ENCODE data around the gene SIPA1L3. TPM values are rescaled to one million over a fixed set of nuclear protein-coding genes. Genes with fewer than 3 reads are reported as not detected.

SIPA1L3 gene
- total RNA-seq, 1 experiment from 2014 or later = 36.0 TPM

DNA sequence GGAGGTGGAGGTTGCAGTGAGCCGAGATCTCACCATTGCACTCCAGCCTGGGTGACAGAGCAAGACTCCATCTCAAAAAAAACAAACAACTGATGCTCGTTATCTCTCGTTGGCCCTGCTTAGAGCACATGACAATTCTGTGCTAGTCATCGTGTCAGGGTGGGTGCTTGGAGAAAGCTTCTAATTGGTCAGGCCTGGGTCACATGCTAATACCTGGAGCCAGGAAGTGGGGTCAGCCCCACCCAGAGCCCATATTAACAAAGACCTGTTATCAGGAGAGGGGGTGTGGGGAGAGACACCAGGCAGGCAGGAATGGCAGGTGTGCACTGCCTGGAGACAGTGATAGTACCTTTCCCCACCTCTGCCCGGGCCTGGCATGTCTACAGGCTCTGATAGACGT, 232.1 kb downstream of the SIPA1L3 start:
- Mint-ChIP-seq H3K27me3 (ENCODE audit: insufficient read depth, unreplicated experiment) (no peaks in the 10 kb centered on the region), H3K27ac (ENCODE audit: low read depth, unreplicated experiment) (no peak overlapping the region), H3K9me3 (ENCODE audit: unreplicated experiment) (no peaks in the 10 kb centered on the region), H3K4me3 (ENCODE audit: unreplicated experiment) (no peak overlapping the region), H3K4me1 (ENCODE audit: insufficient read depth, unreplicated experiment) (peaks cover 15% of the 10 kb centered on the region), H3K36me3 (ENCODE audit: insufficient read depth, unreplicated experiment) (peaks cover 9% of the 10 kb centered on the region)
- POLR2A ChIA-PET = no interaction called here
- CTCF ChIA-PET = interaction anchor here (0.6 kb wide), 1 partner anchor 104 kb away, joined by 5 read pairs; no protein-coding TSS in a partner anchor
- no peak for DNase-seq (ENCODE audit: unreplicated experiment)
- no TSS peak for BruUV-seq (replicated peaks)
- TF ChIP-seq, protein P1, sequence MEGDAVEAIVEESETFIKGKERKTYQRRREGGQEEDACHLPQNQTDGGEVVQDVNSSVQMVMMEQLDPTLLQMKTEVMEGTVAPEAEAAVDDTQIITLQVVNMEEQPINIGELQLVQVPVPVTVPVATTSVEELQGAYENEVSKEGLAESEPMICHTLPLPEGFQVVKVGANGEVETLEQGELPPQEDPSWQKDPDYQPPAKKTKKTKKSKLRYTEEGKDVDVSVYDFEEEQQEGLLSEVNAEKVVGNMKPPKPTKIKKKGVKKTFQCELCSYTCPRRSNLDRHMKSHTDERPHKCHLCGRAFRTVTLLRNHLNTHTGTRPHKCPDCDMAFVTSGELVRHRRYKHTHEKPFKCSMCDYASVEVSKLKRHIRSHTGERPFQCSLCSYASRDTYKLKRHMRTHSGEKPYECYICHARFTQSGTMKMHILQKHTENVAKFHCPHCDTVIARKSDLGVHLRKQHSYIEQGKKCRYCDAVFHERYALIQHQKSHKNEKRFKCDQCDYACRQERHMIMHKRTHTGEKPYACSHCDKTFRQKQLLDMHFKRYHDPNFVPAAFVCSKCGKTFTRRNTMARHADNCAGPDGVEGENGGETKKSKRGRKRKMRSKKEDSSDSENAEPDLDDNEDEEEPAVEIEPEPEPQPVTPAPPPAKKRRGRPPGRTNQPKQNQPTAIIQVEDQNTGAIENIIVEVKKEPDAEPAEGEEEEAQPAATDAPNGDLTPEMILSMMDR (IDR thresholded peaks at IDR 0.05; ENCODE audit: unreplicated experiment) = no peak
- intact Hi-C loops (cut with micrococcal nuclease) = no loop called here

DNA sequence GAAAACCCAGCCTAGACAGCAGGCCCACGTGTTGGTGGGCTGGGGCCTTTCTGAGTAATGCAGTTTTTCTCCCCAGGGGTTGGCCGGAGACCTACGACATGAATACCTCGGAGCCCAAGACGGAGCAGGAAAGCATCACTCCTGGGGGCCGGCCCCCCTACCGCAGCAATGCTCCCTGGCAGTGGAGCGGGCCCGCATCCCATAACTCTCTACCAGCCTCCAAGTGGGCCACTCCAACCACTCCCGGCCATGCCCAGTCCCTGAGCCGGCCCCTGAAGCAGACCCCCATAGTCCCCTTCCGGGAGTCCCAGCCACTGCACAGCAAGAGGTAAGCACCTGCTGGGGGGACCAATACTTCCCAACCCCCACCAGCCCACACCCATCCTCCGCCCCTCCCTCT, 234.1 kb downstream of the SIPA1L3 start:
- ChIA-PET CTCF (interaction anchor here (0.7 to 2.1 kb wide), 5 partner anchors 10 to 796 kb away, joined by 4 to 9 read pairs (median 5); no protein-coding TSS in a partner anchor), POLR2A (interaction anchor here (0.6 kb wide), 1 partner anchor 393 kb away, joined by 3 read pairs; no protein-coding TSS in a partner anchor)
- intact Hi-C loops (cut with micrococcal nuclease) = loop anchor here (5.0 kb wide), 1 partner anchor 91 kb away; no protein-coding TSS in a partner anchor
- TF ChIP-seq, protein P1 (IDR thresholded peaks at IDR 0.05; ENCODE audit: unreplicated experiment) = no peak
- H3K36me3 Mint-ChIP-seq (ENCODE audit: insufficient read depth, unreplicated experiment) = peaks cover 13% of the 10 kb centered on the region
- no peak overlapping the region for H3K4me3 Mint-ChIP-seq (ENCODE audit: unreplicated experiment)
- peaks cover 17% of the 10 kb centered on the region for H3K4me1 Mint-ChIP-seq (ENCODE audit: insufficient read depth, unreplicated experiment)
- no peak for DNase-seq (ENCODE audit: unreplicated experiment)
- no peak overlapping the region for H3K27ac Mint-ChIP-seq (ENCODE audit: low read depth, unreplicated experiment)
- no peaks in the 10 kb centered on the region for H3K27me3 Mint-ChIP-seq (ENCODE audit: insufficient read depth, unreplicated experiment)
- BruUV-seq (replicated peaks) = no TSS peak
- no peaks in the 10 kb centered on the region for H3K9me3 Mint-ChIP-seq (ENCODE audit: unreplicated experiment)

DNA sequence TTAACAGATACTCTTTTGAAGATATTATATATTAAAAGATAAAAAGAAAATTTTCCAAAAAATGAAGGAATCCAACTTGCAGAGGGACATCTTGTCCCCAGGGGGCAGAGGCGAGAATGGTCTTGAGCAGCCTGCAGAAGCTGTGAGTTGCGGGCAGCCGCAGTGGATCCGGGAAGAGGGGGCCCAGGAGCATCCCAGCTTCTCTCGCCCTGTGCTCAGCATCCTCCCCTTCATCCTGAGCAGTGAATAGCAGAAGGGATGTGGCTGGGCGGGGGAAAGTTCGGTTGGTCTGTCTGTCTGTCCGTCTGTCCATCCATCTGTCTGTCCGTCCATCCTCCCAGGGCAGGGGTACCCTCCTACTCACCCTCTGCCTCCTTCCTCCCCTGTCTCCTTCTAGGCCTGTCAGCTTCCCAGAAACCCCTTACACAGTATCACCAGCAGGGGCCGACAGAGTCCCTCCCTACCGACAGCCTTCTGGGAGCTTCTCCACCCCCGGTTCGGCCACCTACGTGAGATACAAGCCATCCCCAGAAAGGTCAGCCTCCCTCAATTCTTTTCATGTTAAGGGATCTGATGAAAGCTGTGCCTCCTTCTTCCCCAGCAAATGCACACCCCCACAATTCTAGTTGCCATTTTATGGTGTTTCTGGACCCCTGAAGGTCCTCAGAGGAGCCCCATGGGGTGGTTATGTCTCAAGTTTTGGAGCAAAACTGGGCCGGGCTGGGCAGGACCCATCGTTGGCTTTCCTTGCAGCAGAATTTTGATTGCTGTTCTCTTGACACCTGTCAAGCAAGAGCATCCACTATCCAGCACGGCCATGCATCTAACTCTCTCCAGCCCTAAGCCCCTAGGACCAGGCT, 235.4 kb downstream of the SIPA1L3 start:
- intact Hi-C loops (cut with micrococcal nuclease) = loop anchor here (1.0 to 5.0 kb wide), 2 partner anchors 90 to 193 kb away; partner anchors contain the start of gene CATSPERG
- Mint-ChIP-seq H3K27me3 (ENCODE audit: insufficient read depth, unreplicated experiment) (no peaks in the 10 kb centered on the region), H3K4me3 (ENCODE audit: unreplicated experiment) (no peak overlapping the region), H3K36me3 (ENCODE audit: insufficient read depth, unreplicated experiment) (peaks cover 16% of the 10 kb centered on the region), H3K9me3 (ENCODE audit: unreplicated experiment) (no peaks in the 10 kb centered on the region), H3K4me1 (ENCODE audit: insufficient read depth, unreplicated experiment) (peaks cover 17% of the 10 kb centered on the region), H3K27ac (ENCODE audit: low read depth, unreplicated experiment) (no peak overlapping the region)
- BruUV-seq (replicated peaks) = no TSS peak
- POLR2A ChIA-PET = no interaction called here
- DNase-seq (ENCODE audit: unreplicated experiment) = peak; percentile 76
- CTCF ChIA-PET = interaction anchor here (0.6 to 2.4 kb wide), 14 partner anchors 8 to 726 kb away, joined by 3 to 18 read pairs (median 4); no protein-coding TSS in a partner anchor
- TF ChIP-seq, protein P1 (IDR thresholded peaks at IDR 0.05; ENCODE audit: unreplicated experiment) = peak; percentile 83

DNA sequence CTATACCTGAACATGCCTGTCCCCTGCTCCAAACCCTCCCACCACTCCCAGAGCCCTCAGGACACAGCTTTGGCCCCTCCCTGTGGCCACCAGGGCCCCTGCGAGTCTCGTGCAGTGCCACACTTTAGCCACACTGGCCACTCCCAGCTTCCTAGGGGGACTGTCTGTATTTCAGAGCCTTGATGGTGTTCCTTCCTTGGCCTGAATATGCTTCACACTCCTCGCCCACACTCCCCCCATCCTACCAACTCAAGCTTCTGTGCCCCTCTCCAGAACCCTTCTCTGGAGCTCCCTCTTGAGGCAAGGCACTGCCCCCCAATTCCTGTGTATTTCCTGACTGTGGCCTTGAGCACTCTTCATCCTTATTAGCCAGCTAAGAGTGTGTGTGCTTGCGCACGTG, 236.8 kb downstream of the SIPA1L3 start:
- no TSS peak for BruUV-seq (replicated peaks)
- intact Hi-C loops (cut with micrococcal nuclease) = loop anchor here (5.0 kb wide), 1 partner anchor 88 kb away; no protein-coding TSS in a partner anchor
- POLR2A ChIA-PET = no interaction called here
- DNase-seq (ENCODE audit: unreplicated experiment) = no peak
- TF ChIP-seq, protein P1 (IDR thresholded peaks at IDR 0.05; ENCODE audit: unreplicated experiment) = no peak
- no peaks in the 10 kb centered on the region for H3K9me3 Mint-ChIP-seq (ENCODE audit: unreplicated experiment)
- H3K36me3 Mint-ChIP-seq (ENCODE audit: insufficient read depth, unreplicated experiment) = peaks cover 23% of the 10 kb centered on the region
- CTCF ChIA-PET = interaction anchor here (0.6 to 2.4 kb wide), 5 partner anchors 10 to 1165 kb away, joined by 3 to 18 read pairs (median 3); no protein-coding TSS in a partner anchor
- H3K27me3 Mint-ChIP-seq (ENCODE audit: insufficient read depth, unreplicated experiment) = no peaks in the 10 kb centered on the region
- no peak overlapping the region for H3K4me3 Mint-ChIP-seq (ENCODE audit: unreplicated experiment)
- peaks cover 17% of the 10 kb centered on the region for H3K4me1 Mint-ChIP-seq (ENCODE audit: insufficient read depth, unreplicated experiment)
- H3K27ac Mint-ChIP-seq (ENCODE audit: low read depth, unreplicated experiment) = no peak overlapping the region
